Neutrophil (primary cell): ENCODE data around the gene AVPI1.
A peak's percentile ranks its signal among the peaks of the same experiment; 100 is the strongest.
"Not testable (repeated sequence)": the region's sequence is repeated elsewhere in the genome, so short reads cannot be mapped to it uniquely, and the experiment has no call there.

Experiments
- H3K27ac ChIP-seq: fragments of 200-600 bp; sonication (generic); 2 replicates; pipeline ENCODE4 v1.5.1; 2016; ENCODE audit warnings: mild to moderate bottlenecking, moderate library complexity
- H3K27me3 ChIP-seq: fragments of 200-600 bp; sonication (generic); 2 replicates; pipeline ENCODE4 v1.6.0; 2016; ENCODE audit warnings: mild to moderate bottlenecking
- H3K36me3 ChIP-seq: fragments of 200-600 bp; sonication (generic); 2 replicates; pipeline ENCODE4 v1.5.1; 2017
- H3K4me1 ChIP-seq, 2 experiments: fragments of 200-600 bp in 1 of 2; sonication (generic) in 1 of 2; 1 replicate in 1 of 2; 2 replicates in 1 of 2; pipeline versions ENCODE4 v1.5.1 to v1.6.1; 2013 to 2016; ENCODE audit warnings: low read depth in 1 of 2, low read length in 1 of 2, mild to moderate bottlenecking in 1 of 2, moderate library complexity in 1 of 2; ENCODE audit not compliant: control insufficient read depth in 1 of 2, insufficient read depth in 1 of 2
- H3K4me3 ChIP-seq, 2 experiments: fragments of 200-600 bp in 1 of 2; sonication (generic) in 1 of 2; 1 replicate in 1 of 2; 2 replicates in 1 of 2; pipeline ENCODE4 v1.5.1; 2013 to 2016; ENCODE audit warnings: low read depth in 1 of 2, low read length in 1 of 2, mild to moderate bottlenecking in 1 of 2, moderate library complexity in 1 of 2
- H3K9me3 ChIP-seq: fragments of 200-600 bp; sonication (generic); 2 replicates; pipeline ENCODE4 v1.5.1; 2016
- CTCF ChIP-seq: fragments of 200-600 bp; sonication (generic); IDR thresholded peaks from 2 replicates; pipeline ENCODE4 v1.5.1; 2016; ENCODE audit warnings: antibody characterized with exemption

AVPI1 gene

GRCh38 chr10:97687785-97688781 is 1.0 kb upstream of the AVPI1 start:
- TF ChIP-seq CTCF = no peak
- Histone ChIP-seq H3K27ac (peak overlapping the region; percentile 36), H3K4me1 (peaks cover 15% of the 10 kb centered on the region in 2 experiments), H3K4me3 (peak overlapping the region; percentile 67 to 79), H3K9me3 (no peaks in the 10 kb centered on the region), H3K36me3 (no peaks in the 10 kb centered on the region), H3K27me3 (peaks cover 26% of the 10 kb centered on the region)

- no peaks in the 10 kb centered on the region for H3K9me3 ChIP-seq
- no peaks in the 10 kb centered on the region for H3K36me3 ChIP-seq
- peak overlapping the region; percentile 36 for H3K27ac ChIP-seq
- TF ChIP-seq CTCF = no peak
- H3K4me3 ChIP-seq = peak overlapping the region; percentile 67 to 79
- H3K27me3 ChIP-seq = peaks cover 26% of the 10 kb centered on the region
- peaks cover 15% of the 10 kb centered on the region in 2 experiments for H3K4me1 ChIP-seq
Measured at GRCh38 chr10:97686301-97686961, 610 bp downstream of the AVPI1 start.

GRCh38 chr10:97685395-97685958 is 1.6 kb downstream of the AVPI1 start:
- TF ChIP-seq CTCF = no peak
- H3K27me3 ChIP-seq = peaks cover 26% of the 10 kb centered on the region
- no peak overlapping the region for H3K27ac ChIP-seq
- no peak overlapping the region for H3K4me3 ChIP-seq
- H3K36me3 ChIP-seq = no peaks in the 10 kb centered on the region
- H3K4me1 ChIP-seq = peaks cover 15% of the 10 kb centered on the region in 2 experiments
- no peaks in the 10 kb centered on the region for H3K9me3 ChIP-seq

GRCh38 chr10:97684866-97685394 is 2.1 kb downstream of the AVPI1 start:
- Histone ChIP-seq H3K4me3 (no peak overlapping the region), H3K9me3 (no peaks in the 10 kb centered on the region), H3K36me3 (no peaks in the 10 kb centered on the region), H3K27ac (no peak overlapping the region), H3K27me3 (peaks cover 26% of the 10 kb centered on the region), H3K4me1 (peaks cover 15% of the 10 kb centered on the region in 2 experiments)
- TF ChIP-seq CTCF = no peak

GRCh38 chr10:97684368-97684713 is 2.7 kb downstream of the AVPI1 start:
- H3K36me3 ChIP-seq, H3K4me3 ChIP-seq, H3K27ac ChIP-seq, H3K9me3 ChIP-seq: not testable (repeated sequence)
- Histone ChIP-seq H3K4me1 (peaks cover 15% of the 10 kb centered on the region in 2 experiments), H3K27me3 (peaks cover 26% of the 10 kb centered on the region)
